RCC 7860 (cell line): Measurements from ENCODE around the gene PRDM16.

Experiments used
- DNase-seq: peaks from one replicate; pipeline ENCODE4 v3.0.0-alpha.2; 2015; ENCODE audit warnings: low spot score
- FAIRE-seq: peaks from 2 replicates; lab custom pipeline; 2012; peaks lifted over from hg19 to GRCh38; lab: Jason Lieb, UNC

PRDM16 gene

GRCh38 chr1:3195480-3195815 is 126.4 kb downstream of the PRDM16 start:
- DNase-seq (no peak), FAIRE-seq (no peak)

- FAIRE-seq (no peak), DNase-seq (no peak)
Measured at GRCh38 chr1:3195966-3196515, 127.0 kb downstream of the PRDM16 start.

GRCh38 chr1:3196577-3197245 is 127.7 kb downstream of the PRDM16 start:
- no peak for FAIRE-seq
- DNase-seq: no peak

GRCh38 chr1:3197781-3198316 is 128.8 kb downstream of the PRDM16 start:
- no peak for FAIRE-seq

GRCh38 chr1:3198371-3199271 is 129.6 kb downstream of the PRDM16 start:
- DNase-seq (no peak), FAIRE-seq (no peak)

More at GRCh38 chr1:3197781-3198316, 128.8 kb downstream of the PRDM16 start:
- no peak for DNase-seq

GRCh38 chr1:3204725-3205124 is 135.7 kb downstream of the PRDM16 start:
- FAIRE-seq: no peak
- DNase-seq: no peak

GRCh38 chr1:3205815-3206214 is 136.8 kb downstream of the PRDM16 start:
- DNase-seq (no peak), FAIRE-seq (no peak)

GRCh38 chr1:3206696-3207095 is 137.7 kb downstream of the PRDM16 start:
- FAIRE-seq: no peak
- no peak for DNase-seq

- no peak for DNase-seq
- FAIRE-seq: no peak
Measured at GRCh38 chr1:3207217-3207848, 138.3 kb downstream of the PRDM16 start.

GRCh38 chr1:3208819-3209200 is 139.8 kb downstream of the PRDM16 start:
- no peak for FAIRE-seq
- DNase-seq: no peak

GRCh38 chr1:3209201-3209600 is 140.2 kb downstream of the PRDM16 start:
- no peak for FAIRE-seq
- DNase-seq: no peak

GRCh38 chr1:3211582-3212375 is 142.8 kb downstream of the PRDM16 start:
- FAIRE-seq (no peak), DNase-seq (no peak)

- FAIRE-seq: no peak
- no peak for DNase-seq
Measured at GRCh38 chr1:3212453-3213355, 143.7 kb downstream of the PRDM16 start.

GRCh38 chr1:3213730-3214129 is 144.7 kb downstream of the PRDM16 start:
- DNase-seq (peak; percentile 34), FAIRE-seq (no peak)

- FAIRE-seq (no peak), DNase-seq (no peak)
Measured at GRCh38 chr1:3215198-3216014, 146.4 kb downstream of the PRDM16 start.

GRCh38 chr1:3216015-3216391 is 147.0 kb downstream of the PRDM16 start:
- DNase-seq: no peak
- no peak for FAIRE-seq

GRCh38 chr1:3217181-3217641 is 148.2 kb downstream of the PRDM16 start:
- DNase-seq (no peak), FAIRE-seq (no peak)

- DNase-seq (no peak), FAIRE-seq (no peak)
Measured at GRCh38 chr1:3217979-3218679, 149.1 kb downstream of the PRDM16 start.
